ENCODE results near the gene HNRNPC.

DNA sequence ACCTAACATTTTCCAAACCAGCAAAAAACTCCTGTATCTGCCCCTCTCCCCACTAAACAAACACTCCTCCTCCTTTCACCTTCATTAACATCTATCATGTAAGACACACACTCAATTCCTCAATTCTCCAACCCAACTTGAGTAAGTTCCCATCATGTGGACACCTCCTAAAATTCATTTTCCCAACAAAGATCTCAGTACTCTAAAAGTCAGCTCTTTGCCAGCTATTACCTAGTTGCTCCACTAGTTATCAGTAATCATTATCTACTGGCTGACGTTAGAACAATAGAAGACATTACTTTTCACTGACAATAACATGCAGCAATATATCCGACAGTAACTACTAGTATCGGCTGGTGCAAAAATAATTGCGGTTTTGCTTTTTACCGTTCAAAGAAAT, 42.1 kb downstream of the HNRNPC start:
- TF ChIP-seq, protein P1, sequence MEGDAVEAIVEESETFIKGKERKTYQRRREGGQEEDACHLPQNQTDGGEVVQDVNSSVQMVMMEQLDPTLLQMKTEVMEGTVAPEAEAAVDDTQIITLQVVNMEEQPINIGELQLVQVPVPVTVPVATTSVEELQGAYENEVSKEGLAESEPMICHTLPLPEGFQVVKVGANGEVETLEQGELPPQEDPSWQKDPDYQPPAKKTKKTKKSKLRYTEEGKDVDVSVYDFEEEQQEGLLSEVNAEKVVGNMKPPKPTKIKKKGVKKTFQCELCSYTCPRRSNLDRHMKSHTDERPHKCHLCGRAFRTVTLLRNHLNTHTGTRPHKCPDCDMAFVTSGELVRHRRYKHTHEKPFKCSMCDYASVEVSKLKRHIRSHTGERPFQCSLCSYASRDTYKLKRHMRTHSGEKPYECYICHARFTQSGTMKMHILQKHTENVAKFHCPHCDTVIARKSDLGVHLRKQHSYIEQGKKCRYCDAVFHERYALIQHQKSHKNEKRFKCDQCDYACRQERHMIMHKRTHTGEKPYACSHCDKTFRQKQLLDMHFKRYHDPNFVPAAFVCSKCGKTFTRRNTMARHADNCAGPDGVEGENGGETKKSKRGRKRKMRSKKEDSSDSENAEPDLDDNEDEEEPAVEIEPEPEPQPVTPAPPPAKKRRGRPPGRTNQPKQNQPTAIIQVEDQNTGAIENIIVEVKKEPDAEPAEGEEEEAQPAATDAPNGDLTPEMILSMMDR (conservative IDR thresholded peaks at IDR 0.05 in 1 of 2, IDR thresholded peaks at IDR 0.05 in 1 of 2; ENCODE audit: low read depth in 1 of 2, low read length in 2 of 2): no peak
- no peak for TF ChIP-seq EZH2 (IDR thresholded peaks at IDR 0.05; ENCODE audit: low read length, missing control alignments)

Measured in fibroblast of lung (primary cell).